ENCODE data around the gene ARHGEF26. TPM values are rescaled to one million over a fixed set of nuclear protein-coding genes. Genes with fewer than 3 reads are reported as not detected.

The ARHGEF26 gene
- total RNA-seq, 4 donors from 2014 or later = 124 to 158 (median 132) TPM

- peaks cover 0 to 84% (median 38%) of the 10 kb centered on the region in 4 donors for H3K36me3 ChIP-seq
Observed at GRCh38 chr3:154194877-154195276, 73.7 kb downstream of the ARHGEF26 start.

DNA sequence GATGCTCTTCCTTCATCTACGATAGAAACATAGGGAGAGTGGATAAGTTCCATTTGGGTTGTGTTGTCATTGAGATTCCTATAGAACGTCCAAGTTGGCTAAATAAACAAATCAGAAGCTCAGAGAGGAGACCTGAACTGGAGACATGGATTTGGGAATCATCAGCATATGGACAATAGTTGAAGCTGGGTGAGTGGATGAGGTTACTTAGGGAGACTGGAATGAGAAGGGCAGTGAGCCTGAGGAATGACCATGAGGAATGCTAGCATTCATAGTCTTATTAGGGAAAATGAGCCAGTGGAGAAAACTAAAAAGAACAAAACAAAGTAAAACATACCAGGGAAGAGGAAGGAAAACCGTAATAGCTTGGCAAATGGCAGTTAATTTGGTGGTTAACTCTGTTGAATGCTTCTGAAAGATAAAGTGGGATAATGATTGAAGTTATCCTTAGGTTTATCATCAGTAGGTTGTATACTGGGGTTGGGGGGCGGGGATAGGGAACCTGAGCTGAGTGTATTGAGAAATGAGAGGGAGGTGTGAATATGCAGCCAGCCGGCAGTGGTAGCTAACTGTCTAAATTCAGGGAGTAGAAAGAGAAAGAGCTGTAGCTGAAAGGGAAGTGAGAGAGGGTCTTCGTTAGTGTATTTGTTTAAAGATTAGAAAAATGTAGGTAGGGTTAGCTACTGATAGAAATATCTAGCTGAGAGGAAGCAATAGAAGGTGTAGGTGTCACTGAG lies 74.6 kb downstream of the ARHGEF26 start:
- Histone ChIP-seq H3K27ac (replicated peaks in 1 of 4) (peak overlapping the region; percentile 17 to 60 (median 43)), H3K4me1 (peaks cover 0 to 24% (median 17%) of the 10 kb centered on the region in 4 donors), H3K9me3 (no peaks in the 10 kb centered on the region), H3K27me3 (no peaks in the 10 kb centered on the region), H3K36me3 (peaks cover 0 to 78% (median 33%) of the 10 kb centered on the region in 4 donors), H3K4me3 (no peak overlapping the region)
- TF ChIP-seq POLR2A (IDR thresholded peaks at IDR 0.05; ENCODE audit: low read depth) = no peak
- TF ChIP-seq EP300 (IDR thresholded peaks at IDR 0.05) = no peak
- no peak for TF ChIP-seq CTCF (IDR thresholded peaks at IDR 0.05)
- TF ChIP-seq POLR2AphosphoS5 (IDR thresholded peaks at IDR 0.05) = no peak
- no peak for DNase-seq (ENCODE audit: extremely low spot score)
- intact Hi-C loops (cut with DNase I) = no loop called here
- 70% methylated on average over 6 of the region's 6 CpGs for WGBS

More at GRCh38 chr3:154194877-154195276, 73.7 kb downstream of the ARHGEF26 start:
- DNase-seq (ENCODE audit: extremely low spot score) = no peak
- intact Hi-C loops (cut with DNase I) = no loop called here
- no peak overlapping the region for H3K4me3 ChIP-seq
- H3K4me1 ChIP-seq = peaks cover 0 to 24% (median 17%) of the 10 kb centered on the region in 4 donors
- TF ChIP-seq POLR2AphosphoS5 (IDR thresholded peaks at IDR 0.05) (peak in 1 of 2 donors; percentile 50), EP300 (IDR thresholded peaks at IDR 0.05) (no peak)
- H3K9me3 ChIP-seq = no peaks in the 10 kb centered on the region
- no peaks in the 10 kb centered on the region for H3K27me3 ChIP-seq
- WGBS = 28% methylated on average over 3 of the region's 3 CpGs
- peak overlapping the region; percentile 8 to 60 (median 36) for H3K27ac ChIP-seq (replicated peaks in 1 of 4)

- H3K9me3 ChIP-seq = no peaks in the 10 kb centered on the region
- TF ChIP-seq EP300 (IDR thresholded peaks at IDR 0.05) (no peak), CTCF (IDR thresholded peaks at IDR 0.05) (no peak), POLR2AphosphoS5 (IDR thresholded peaks at IDR 0.05) (no peak), POLR2A (IDR thresholded peaks at IDR 0.05; ENCODE audit: low read depth) (no peak)
- H3K27me3 ChIP-seq = no peaks in the 10 kb centered on the region
- whole genome bisulfite sequencing = 70% methylated on average over 4 of the region's 4 CpGs
- H3K27ac ChIP-seq (replicated peaks in 1 of 4) = no peak overlapping the region
- no peak overlapping the region for H3K4me3 ChIP-seq
- H3K36me3 ChIP-seq = peaks cover 0 to 62% (median 28%) of the 10 kb centered on the region in 4 donors
- intact Hi-C loops (cut with DNase I) = no loop called here
- peaks cover 0 to 24% (median 16%) of the 10 kb centered on the region in 4 donors for H3K4me1 ChIP-seq
- no peak for DNase-seq (ENCODE audit: extremely low spot score)
Observed at GRCh38 chr3:154197751-154198150, 76.6 kb downstream of the ARHGEF26 start.

- intact Hi-C loops (cut with DNase I) = no loop called here
- Histone ChIP-seq H3K27ac (replicated peaks in 1 of 4) (no peak overlapping the region), H3K9me3 (peaks cover 0 to 6% (median 0%) of the 10 kb centered on the region in 4 donors), H3K4me3 (no peak overlapping the region), H3K36me3 (peaks cover 6 to 54% (median 25%) of the 10 kb centered on the region in 4 donors), H3K27me3 (no peaks in the 10 kb centered on the region), H3K4me1 (no peaks in the 10 kb centered on the region)
- WGBS = 99% methylated on average over 8 of the region's 8 CpGs
- TF ChIP-seq POLR2AphosphoS5 (IDR thresholded peaks at IDR 0.05) (no peak), POLR2A (IDR thresholded peaks at IDR 0.05; ENCODE audit: low read depth) (no peak), EP300 (IDR thresholded peaks at IDR 0.05) (no peak), CTCF (IDR thresholded peaks at IDR 0.05) (no peak)
- no peak for DNase-seq (ENCODE audit: extremely low spot score)
Observed at GRCh38 chr3:154209499-154209898, 88.3 kb downstream of the ARHGEF26 start.

DNA sequence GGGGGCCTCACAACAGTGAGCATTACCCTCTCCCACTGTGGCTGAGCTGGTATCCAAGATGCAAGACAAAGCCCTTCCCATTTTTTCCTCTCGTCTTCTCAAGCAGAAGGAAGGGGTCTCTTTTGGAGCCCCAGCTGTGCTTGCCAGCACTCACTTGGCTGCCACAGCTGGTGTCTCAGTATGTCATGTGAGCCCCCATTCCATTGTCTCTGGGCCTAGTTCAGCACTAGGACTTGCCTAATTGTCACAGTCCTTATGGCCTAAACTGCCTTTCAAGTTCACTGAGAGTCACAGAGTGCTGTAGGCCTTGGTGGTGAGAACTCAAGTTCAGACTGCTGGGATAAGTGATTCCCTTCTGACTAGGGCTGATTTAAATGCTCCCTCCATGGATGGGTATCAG lies 89.8 kb downstream of the ARHGEF26 start:
- H3K27me3 ChIP-seq = no peaks in the 10 kb centered on the region
- H3K36me3 ChIP-seq = peaks cover 6 to 62% (median 28%) of the 10 kb centered on the region in 4 donors
- no peak for DNase-seq (ENCODE audit: extremely low spot score)
- 94% methylated on average over 1 of the region's 1 CpG for WGBS
- intact Hi-C loops (cut with DNase I) = no loop called here
- no peak overlapping the region for H3K27ac ChIP-seq (replicated peaks in 1 of 4)
- no peak overlapping the region for H3K4me3 ChIP-seq
- H3K4me1 ChIP-seq = no peaks in the 10 kb centered on the region
- H3K9me3 ChIP-seq = no peaks in the 10 kb centered on the region
- no peak for TF ChIP-seq POLR2AphosphoS5 (IDR thresholded peaks at IDR 0.05)
- no peak for TF ChIP-seq CTCF (IDR thresholded peaks at IDR 0.05)
- no peak for TF ChIP-seq POLR2A (IDR thresholded peaks at IDR 0.05; ENCODE audit: low read depth)
- no peak for TF ChIP-seq EP300 (IDR thresholded peaks at IDR 0.05)
